Hepatocyte (in vitro differentiated cells): ENCODE data around the gene DPAGT1.

ENCODE experiments used
- CTCF ChIP-seq: fragments of 200-600 bp; sonication (generic); IDR thresholded peaks from 2 replicates; pipeline ENCODE4 v1.5.1; 2016; ENCODE audit warnings: antibody characterized with exemption, mild to moderate bottlenecking; ENCODE audit not compliant: poor library complexity
- EZH2 ChIP-seq: fragments of 200-600 bp; sonication (generic); IDR thresholded peaks from 2 replicates; pipeline ENCODE4 v1.6.1; 2016; ENCODE audit warnings: antibody characterized with exemption, mild to moderate bottlenecking, borderline replicate concordance

- TF ChIP-seq CTCF: no peak
- no peak for TF ChIP-seq EZH2
These were observed 52.6 kb downstream of the DPAGT1 start for GRCh38 chr11:119049081-119049480.
